IMR-90 (cell line): Measurements from ENCODE around the gene ROBO1. TPM values are rescaled to one million over a fixed set of nuclear protein-coding genes. Genes with fewer than 3 reads are reported as not detected.

Experiments
- ATAC-seq: fragments of 200-7000 bp; cut with Tn5 transposase; 2 replicates; pipeline ENCODE4 v1.9.1; 2020; ENCODE audit warnings: low read depth, mild to moderate bottlenecking, moderate library complexity
- BruUV-seq: library from RNA; stranded (reverse); fragments of 400-500 nt; replicated peaks from 2 replicates; lab custom pipeline; 2021; lab: Mats Ljungman, UMichigan
- CTCF ChIA-PET: fragments of 300-600 bp; formaldehyde crosslinking; extraction: SDS; loops from one replicate; lab custom pipeline; 2021; ENCODE audit warnings: antibody characterized with exemption; lab: Yijun Ruan, JAX
- POLR2A ChIA-PET: fragments of 300-600 bp; sonication (Branson Sonifier 250); formaldehyde crosslinking; loops from one replicate; lab custom pipeline; 2022; ENCODE audit warnings: antibody characterized with exemption; ENCODE audit not compliant: unreplicated experiment; lab: Charles Lee
- DNase-seq: peaks from one replicate; pipeline ENCODE4 v3.0.0; 2013
- H2AFZ ChIP-seq: replicated peaks from 2 replicates; pipeline ENCODE3; 2013; ENCODE audit warnings: low read length, mild to moderate bottlenecking; ENCODE audit not compliant: poor library complexity
- H2AK5ac ChIP-seq: 2 replicates; pipeline ENCODE4 v1.6.1; 2013; ENCODE audit warnings: low read depth, low read length, inconsistent platforms
- H2AK9ac ChIP-seq: replicated peaks from 2 replicates; pipeline ENCODE3; 2013; ENCODE audit warnings: mild to moderate bottlenecking, low read depth, low read length, moderate library complexity; ENCODE audit not compliant: poor library complexity
- H2BK120ac ChIP-seq: 2 replicates; pipeline ENCODE4 v1.6.1; 2013; ENCODE audit warnings: low read depth, low read length, inconsistent platforms
- H2BK15ac ChIP-seq: 3 replicates; pipeline ENCODE4 v1.6.1; 2013; ENCODE audit warnings: low read depth, low read length, inconsistent platforms
- H2BK20ac ChIP-seq: 2 replicates; pipeline ENCODE4 v1.6.1; 2013; ENCODE audit warnings: low read depth, mild to moderate bottlenecking, inconsistent platforms, low read length, moderate library complexity
- H2BK5ac ChIP-seq: 2 replicates; pipeline ENCODE4 v1.6.1; 2013; ENCODE audit warnings: mild to moderate bottlenecking, low read depth, low read length, inconsistent platforms; ENCODE audit not compliant: poor library complexity, severe bottlenecking
- H3K14ac ChIP-seq: replicated peaks from 2 replicates; pipeline ENCODE4 v1.6.1; 2013; ENCODE audit warnings: low read depth, low read length, inconsistent platforms
- H3K18ac ChIP-seq: 2 replicates; pipeline ENCODE4 v1.6.1; 2013; ENCODE audit warnings: low read depth, low read length, control low read depth
- H3K23ac ChIP-seq: 2 replicates; pipeline ENCODE4 v1.6.1; 2013; ENCODE audit warnings: low read depth, low read length, inconsistent platforms
- H3K27ac ChIP-seq: 2 replicates; pipeline ENCODE4 v1.5.1; 2013; ENCODE audit warnings: mild to moderate bottlenecking, control low read depth, low read length; ENCODE audit not compliant: insufficient read depth
- H3K27me3 ChIP-seq: 2 replicates; pipeline ENCODE4 v1.6.1; 2013; ENCODE audit warnings: low read length; ENCODE audit not compliant: control insufficient read depth, insufficient read depth
- H3K36me3 ChIP-seq: 2 replicates; pipeline ENCODE4 v1.6.1; 2013; ENCODE audit warnings: low read length, mixed read lengths; ENCODE audit not compliant: control insufficient read depth, insufficient read depth
- H3K4ac ChIP-seq: 2 replicates; pipeline ENCODE4 v1.6.1; 2013; ENCODE audit warnings: low read depth, low read length, inconsistent platforms
- H3K4me1 ChIP-seq: 2 replicates; pipeline ENCODE4 v1.6.1; 2013; ENCODE audit warnings: low read length, mixed read lengths; ENCODE audit not compliant: control insufficient read depth, insufficient read depth
- H3K4me2 ChIP-seq: 2 replicates; pipeline ENCODE4 v1.6.1; 2013; ENCODE audit warnings: low read depth, mild to moderate bottlenecking, control low read depth, low read length, moderate library complexity
- H3K4me3 ChIP-seq: 2 replicates; pipeline ENCODE4 v1.5.1; 2013; ENCODE audit warnings: low read depth, mild to moderate bottlenecking, control low read depth, low read length, moderate library complexity; ENCODE audit not compliant: insufficient read depth
- H3K56ac ChIP-seq: 2 replicates; pipeline ENCODE4 v1.6.1; 2013; ENCODE audit warnings: low read length, inconsistent platforms; ENCODE audit not compliant: insufficient read depth; ENCODE audit errors: extremely low read depth
- H3K79me1 ChIP-seq, 2 experiments: 2 replicates each; pipeline ENCODE4 v1.6.1; 2013; ENCODE audit warnings: low read length in 2 of 2, inconsistent platforms in 1 of 2, low read depth in 1 of 2
- H3K9ac ChIP-seq: 2 replicates; pipeline ENCODE4 v1.6.1; 2013; ENCODE audit warnings: low read depth, low read length, control low read depth
- H3K9me1 ChIP-seq: 2 replicates; pipeline ENCODE4 v1.6.1; 2013; ENCODE audit warnings: low read length, inconsistent platforms; ENCODE audit not compliant: insufficient read depth
- H3K9me3 ChIP-seq: 2 replicates; pipeline ENCODE4 v1.6.1; 2013; ENCODE audit warnings: low read length; ENCODE audit not compliant: control insufficient read depth, insufficient read depth
- H4K20me1 ChIP-seq: 2 replicates; pipeline ENCODE4 v1.6.1; 2013; ENCODE audit warnings: low read length, inconsistent platforms; ENCODE audit not compliant: insufficient read depth
- H4K5ac ChIP-seq: 2 replicates; pipeline ENCODE4 v1.6.1; 2013; ENCODE audit warnings: mild to moderate bottlenecking, low read depth, low read length, control low read depth
- H4K8ac ChIP-seq, 2 experiments: 2 replicates each; pipeline ENCODE4 v1.6.1; 2013; ENCODE audit warnings: low read depth in 2 of 2, low read length in 2 of 2, control low read depth in 1 of 2, inconsistent platforms in 1 of 2
- H4K91ac ChIP-seq: 2 replicates; pipeline ENCODE4 v1.6.1; 2013; ENCODE audit warnings: low read depth, low read length, inconsistent platforms; ENCODE audit not compliant: insufficient read depth
- BHLHE40 ChIP-seq: fragments of 150-350 bp; IDR thresholded peaks from 2 replicates; pipeline ENCODE4 v1.6.1; 2016; ENCODE audit warnings: mild to moderate bottlenecking, low read depth, low read length
- CEBPB ChIP-seq: IDR thresholded peaks from 2 replicates; pipeline ENCODE4 v1.6.1; 2012; ENCODE audit warnings: low read depth, low read length, improper control_type of control experiment
- CHD1 ChIP-seq: IDR thresholded peaks from 2 replicates; pipeline ENCODE4 v1.6.1; 2012; ENCODE audit warnings: low read depth, low read length, improper control_type of control experiment
- ELK1 ChIP-seq: fragments of 150-350 bp; IDR thresholded peaks from 2 replicates; pipeline ENCODE4 v1.6.1; 2016; ENCODE audit warnings: low read depth, mild to moderate bottlenecking, low read length, moderate library complexity, borderline replicate concordance
- FOS ChIP-seq: fragments of 150-350 bp; IDR thresholded peaks from 2 replicates; pipeline ENCODE4 v1.6.1; 2016; ENCODE audit warnings: low read depth, low read length
- MAFK ChIP-seq: IDR thresholded peaks from 2 replicates; pipeline ENCODE4 v1.6.1; 2012; ENCODE audit warnings: low read depth, low read length, improper control_type of control experiment
- MAZ ChIP-seq: IDR thresholded peaks from 2 replicates; pipeline ENCODE4 v1.6.1; 2012; ENCODE audit warnings: low read depth, mild to moderate bottlenecking, low read length, improper control_type of control experiment, moderate library complexity, borderline replicate concordance
- MXI1 ChIP-seq: IDR thresholded peaks from 2 replicates; pipeline ENCODE4 v1.6.1; 2012; ENCODE audit warnings: low read depth, mild to moderate bottlenecking, low read length, moderate library complexity, borderline replicate concordance
- NFE2L2 ChIP-seq: fragments of 150-350 bp; IDR thresholded peaks from 2 replicates; pipeline ENCODE4 v1.6.1; 2016; ENCODE audit warnings: low read depth, mild to moderate bottlenecking, low read length
- POLR2A ChIP-seq: IDR thresholded peaks from 2 replicates; pipeline ENCODE4 v1.6.1; 2012; ENCODE audit warnings: mild to moderate bottlenecking, low read depth, low read length
- RAD21 ChIP-seq: IDR thresholded peaks from 2 replicates; pipeline ENCODE4 v1.6.1; 2012; ENCODE audit warnings: low read length, improper control_type of control experiment
- RCOR1 ChIP-seq: IDR thresholded peaks from 2 replicates; pipeline ENCODE4 v1.6.1; 2012; ENCODE audit warnings: mild to moderate bottlenecking, low read length, improper control_type of control experiment; ENCODE audit not compliant: insufficient replicate concordance
- RFX5 ChIP-seq: IDR thresholded peaks from 2 replicates; pipeline ENCODE4 v1.8.0; 2012; ENCODE audit warnings: low read depth, mild to moderate bottlenecking, low read length, moderate library complexity
- SMC3 ChIP-seq: fragments of 150-350 bp; IDR thresholded peaks from 2 replicates; pipeline ENCODE4 v1.6.1; 2016; ENCODE audit warnings: low read depth, mild to moderate bottlenecking, antibody characterized with exemption, low read length, moderate library complexity
- USF2 ChIP-seq: fragments of 150-350 bp; IDR thresholded peaks from 2 replicates; pipeline ENCODE4 v1.6.1; 2017; ENCODE audit warnings: mild to moderate bottlenecking, antibody characterized with exemption, low read length, low read depth
- WGBS, 2 experiments: methylation state at CpG; one replicate each; pipeline versions ENCODE4 v1.1.5 to v1.1.7; 2013; ENCODE audit warnings: missing lambda C conversion rate in 2 of 2; ENCODE audit not compliant: insufficient read length in 1 of 2; ENCODE audit errors: extremely low coverage in 2 of 2; 5-methylcytosine and 5-hydroxymethylcytosine counted together
- dilution Hi-C: fragments of 300-500 bp; cut with HindIII; formaldehyde crosslinking; loops from one replicate; pipeline ENCODE4 v1.14.3; 2018; ENCODE audit warnings: low sequenced_read_pairs; ENCODE audit not compliant: unreplicated experiment
- in situ Hi-C: fragments of 300-500 bp; cut with MboI; formaldehyde crosslinking; loops from 3 replicates; pipeline ENCODE4 v1.14.3; 2019; ENCODE audit warnings: low sequenced_read_pairs, inconsistent platforms, mixed read lengths
- intact Hi-C: fragments of 100-400 bp; cut with micrococcal nuclease; formaldehyde crosslinking; loops from 2 replicates; pipeline ENCODE4 v1.10.0; 2022
- polyA plus RNA-seq, 3 experiments: library from polyadenylated mRNA; depleted of rRNA; stranded (reverse); fragments of >200 nt; gene quantifications; 2 replicates each; pipeline ENCODE4 v1.2.3, GENCODE V29; 2012; ENCODE audit warnings: low replicate concordance in 1 of 3
- total RNA-seq: library from RNA; depleted of rRNA; stranded (reverse); fragments of >200 nt; gene quantifications from 2 replicates; pipeline ENCODE4 v1.2.3, GENCODE V29; 2012
- TF ChIP-seq, protein P1 (sequence below): conservative IDR thresholded peaks from 2 replicates; pipeline ENCODE4 v1.5.1; 2012; ENCODE audit warnings: mild to moderate bottlenecking, low read depth, low read length, improper control_type of control experiment

Gene ROBO1
- total and polyA plus RNA-seq, 2 of the 4 experiments (the other 2 are of a cell fraction), result 24.1 to 53.9 TPM

GRCh38 chr3:79410617-79411016 is 357.2 kb downstream of the ROBO1 start:
- Histone ChIP-seq H3K27me3 (no peaks in the 10 kb centered on the region), H2BK5ac (no peak overlapping the region), H2AK9ac (no peak overlapping the region), H4K91ac (no peak overlapping the region), H3K9me3 (no peaks in the 10 kb centered on the region), H4K5ac (no peak overlapping the region), H3K9me1 (no peaks in the 10 kb centered on the region), H3K56ac (no peak overlapping the region), H3K18ac (no peak overlapping the region), H3K9ac (no peak overlapping the region), H2AFZ (no peak overlapping the region), H3K79me1 (no peaks in the 10 kb centered on the region), H3K14ac (no peak overlapping the region), H4K8ac (no peak overlapping the region), H2AK5ac (no peak overlapping the region), H3K4me1 (no peaks in the 10 kb centered on the region), H2BK120ac (no peak overlapping the region), H2BK20ac (no peak overlapping the region), H3K36me3 (no peaks in the 10 kb centered on the region), H3K27ac (no peak overlapping the region), H3K4me3 (no peak overlapping the region), H3K4me2 (no peak overlapping the region), H3K4ac (no peak overlapping the region), H2BK15ac (no peak overlapping the region), H3K23ac (no peak overlapping the region), H4K20me1 (no peaks in the 10 kb centered on the region)
- DNase-seq (no peak), ATAC-seq (no peak)
- POLR2A ChIA-PET, result no interaction called here
- dilution Hi-C loops, result no loop called here
- in situ Hi-C loops, result no loop called here
- no CpG with 5 or more reads among the region's 2 CpGs for WGBS, 2 experiments
- BruUV-seq, result no TSS peak
- CTCF ChIA-PET, result no interaction called here
- TF ChIP-seq FOS, result no peak
- TF ChIP-seq RCOR1, result no peak
- TF ChIP-seq RAD21, result no peak
- no peak for TF ChIP-seq NFE2L2
- TF ChIP-seq POLR2A, result no peak
- no peak for TF ChIP-seq RFX5
- TF ChIP-seq SMC3, result no peak
- TF ChIP-seq, protein P1, sequence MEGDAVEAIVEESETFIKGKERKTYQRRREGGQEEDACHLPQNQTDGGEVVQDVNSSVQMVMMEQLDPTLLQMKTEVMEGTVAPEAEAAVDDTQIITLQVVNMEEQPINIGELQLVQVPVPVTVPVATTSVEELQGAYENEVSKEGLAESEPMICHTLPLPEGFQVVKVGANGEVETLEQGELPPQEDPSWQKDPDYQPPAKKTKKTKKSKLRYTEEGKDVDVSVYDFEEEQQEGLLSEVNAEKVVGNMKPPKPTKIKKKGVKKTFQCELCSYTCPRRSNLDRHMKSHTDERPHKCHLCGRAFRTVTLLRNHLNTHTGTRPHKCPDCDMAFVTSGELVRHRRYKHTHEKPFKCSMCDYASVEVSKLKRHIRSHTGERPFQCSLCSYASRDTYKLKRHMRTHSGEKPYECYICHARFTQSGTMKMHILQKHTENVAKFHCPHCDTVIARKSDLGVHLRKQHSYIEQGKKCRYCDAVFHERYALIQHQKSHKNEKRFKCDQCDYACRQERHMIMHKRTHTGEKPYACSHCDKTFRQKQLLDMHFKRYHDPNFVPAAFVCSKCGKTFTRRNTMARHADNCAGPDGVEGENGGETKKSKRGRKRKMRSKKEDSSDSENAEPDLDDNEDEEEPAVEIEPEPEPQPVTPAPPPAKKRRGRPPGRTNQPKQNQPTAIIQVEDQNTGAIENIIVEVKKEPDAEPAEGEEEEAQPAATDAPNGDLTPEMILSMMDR, result no peak
- no peak for TF ChIP-seq BHLHE40
- no peak for TF ChIP-seq MXI1
- no peak for TF ChIP-seq MAFK
- TF ChIP-seq CEBPB, result no peak
- TF ChIP-seq ELK1, result no peak
- TF ChIP-seq USF2, result no peak
- TF ChIP-seq MAZ, result no peak
- TF ChIP-seq CHD1, result no peak
- intact Hi-C loops, result no loop called here
